NCI-H146 treated with DMSO at 0.1 percent for 48 hours (cell line): ENCODE data around the gene NTM.
A peak's percentile ranks its signal among the peaks of the same experiment; 100 is the strongest.
"Not testable (repeated sequence)": the region's sequence is repeated elsewhere in the genome, so short reads cannot be mapped to it uniquely, and the experiment has no call there.

ENCODE experiments used
- DNase-seq: peaks from one replicate; lab custom pipeline; 2025; ENCODE audit not compliant: unreplicated experiment; lab: John Stamatoyannopoulos, UW

Gene NTM

GRCh38 chr11:132358573-132358953, 988.1 kb downstream of the NTM start:
- DNase-seq, result no peak

DNA sequence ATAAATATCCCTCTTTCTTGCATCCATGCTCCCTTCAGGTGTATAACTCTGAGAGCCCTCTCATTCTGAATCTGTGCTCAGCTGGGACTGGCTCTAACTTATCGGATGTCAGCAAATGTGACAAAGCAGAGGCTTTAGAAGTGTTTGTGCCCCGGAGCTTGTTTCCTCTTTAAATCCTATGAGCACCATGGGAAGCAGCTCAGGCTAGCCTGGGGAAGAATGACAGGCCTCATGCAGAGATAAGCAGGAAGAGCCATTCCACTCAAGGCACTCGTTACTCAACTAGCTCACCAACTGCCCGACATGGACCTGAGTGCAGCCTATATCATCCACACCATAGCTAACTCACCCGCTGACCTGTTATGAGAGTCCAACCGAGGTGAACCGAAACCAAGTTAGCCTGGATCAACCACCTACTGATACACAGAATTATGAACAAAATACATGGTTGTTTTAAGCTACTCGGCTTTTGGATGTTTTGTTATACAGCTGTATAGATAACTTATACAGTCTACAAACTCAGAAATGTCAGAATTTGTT, 990.7 kb downstream of the NTM start:
- DNase-seq, result peak; percentile 24

GRCh38 chr11:132365650-132366049, 995.2 kb downstream of the NTM start:
- no peak for DNase-seq

GRCh38 chr11:132367293-132367692, 996.9 kb downstream of the NTM start:
- DNase-seq, result no peak

DNA sequence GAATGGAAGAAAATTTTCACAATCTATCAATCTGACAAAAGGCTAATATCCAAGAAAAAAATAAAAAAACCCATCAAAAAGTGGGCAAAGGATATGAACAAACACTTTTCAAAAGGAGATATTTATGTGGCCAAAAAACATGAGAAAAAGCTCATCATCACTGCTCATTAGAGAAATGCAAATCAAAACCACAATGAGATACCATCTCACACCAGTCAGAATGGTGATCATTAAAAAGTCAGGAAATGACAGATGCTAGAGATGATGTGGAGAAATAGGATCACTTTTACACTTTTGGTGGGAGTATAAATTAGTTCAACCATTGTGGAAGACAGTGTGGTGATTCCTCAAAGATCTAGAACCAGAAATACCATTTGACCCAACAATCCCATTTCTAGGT, 999.7 kb downstream of the NTM start:
- not testable (repeated sequence) for DNase-seq

DNA sequence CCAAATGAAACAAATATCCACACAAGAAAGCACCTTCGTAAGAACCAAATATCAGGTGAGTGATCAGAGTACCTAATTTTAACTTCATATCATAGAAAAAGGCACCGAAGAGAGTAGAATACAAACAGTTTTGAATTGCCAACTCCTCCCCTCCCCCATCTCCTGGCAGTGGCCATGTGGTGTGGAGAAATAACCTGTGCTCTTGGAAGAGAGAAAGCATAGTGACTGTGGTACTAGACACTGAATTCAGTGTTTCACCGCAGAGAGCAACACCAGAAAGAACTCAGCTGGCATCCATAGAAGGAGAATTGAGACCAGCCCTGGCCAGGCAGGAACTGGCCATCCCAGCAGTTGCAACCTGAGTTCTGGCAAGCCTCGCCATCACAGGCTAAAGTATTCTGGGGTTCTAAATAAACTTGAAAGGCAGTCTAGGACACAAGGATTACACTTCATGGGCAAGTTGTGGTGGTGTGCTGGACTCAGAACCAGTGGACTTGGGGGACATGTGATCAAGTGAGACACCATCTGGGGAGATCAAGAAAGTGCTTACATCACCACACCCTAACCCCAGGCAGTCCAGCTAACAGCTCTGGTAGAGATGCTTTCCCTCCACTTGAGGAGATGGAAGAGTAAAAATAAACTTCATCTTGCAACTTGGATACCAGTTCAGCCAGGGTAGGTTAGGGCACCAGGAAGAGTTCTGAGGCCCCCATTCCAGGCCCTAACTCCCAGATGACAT, 1003.2 kb downstream of the NTM start:
- no peak for DNase-seq

- no peak for DNase-seq
Observed at GRCh38 chr11:132379540-132379939, 1009.1 kb downstream of the NTM start.
